ENCODE data around the gene RRP12.
"Not testable (repeated sequence)": the region's sequence is repeated elsewhere in the genome, so short reads cannot be mapped to it uniquely, and the experiment has no call there.

RRP12 gene

DNA sequence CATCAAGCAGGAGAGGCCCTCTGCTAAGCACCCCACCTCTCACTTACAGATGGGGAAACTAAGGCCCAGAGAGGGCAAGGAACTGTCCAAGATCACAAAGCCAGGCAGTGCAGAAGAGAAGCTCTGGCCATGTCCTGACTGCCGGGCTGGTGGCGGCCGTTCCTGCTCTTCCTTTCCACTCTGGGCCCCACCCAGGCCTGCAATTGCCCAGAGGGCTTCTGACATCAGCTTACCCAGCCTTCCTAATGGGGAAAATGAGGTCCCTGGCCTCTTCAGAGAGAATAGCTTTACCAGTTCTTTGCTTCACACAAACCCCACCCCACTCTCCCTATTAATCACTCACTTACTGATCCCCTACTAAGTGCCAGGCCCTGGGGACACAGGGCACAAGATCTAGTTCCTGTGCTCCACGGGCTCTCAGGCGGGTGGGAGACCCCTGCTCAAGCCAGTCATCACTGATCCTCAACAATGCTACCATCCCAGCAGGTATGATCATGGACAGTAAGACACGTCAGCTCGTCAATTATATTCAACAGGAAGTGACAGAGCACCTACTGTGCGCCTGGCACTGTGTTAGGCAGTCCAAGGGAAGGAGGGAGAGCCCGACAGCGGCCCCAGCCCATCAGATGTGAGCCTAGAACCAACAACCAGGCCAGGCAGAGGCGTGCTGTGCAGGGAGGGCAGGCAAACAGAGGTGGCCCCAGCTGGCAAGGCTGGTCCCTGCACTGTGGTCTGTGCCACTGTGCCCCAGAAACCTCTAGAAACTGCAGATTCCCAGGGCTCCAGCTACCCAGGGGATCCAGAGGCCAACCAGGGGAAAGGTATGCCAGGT lies 40.2 kb downstream of the RRP12 start:
- Histone ChIP-seq H3K4me3 (ENCODE audit: low read length in 2 of 2) (no peak overlapping the region), H3K9ac (ENCODE audit: low read depth in 1 of 2, low read length in 2 of 2) (no peak overlapping the region), H3K36me3 (ENCODE audit: control insufficient read depth in 2 of 2, insufficient read depth in 2 of 2, low read length in 2 of 2) (peaks cover 8 to 35% of the 10 kb centered on the region in 2 donors)

DNA sequence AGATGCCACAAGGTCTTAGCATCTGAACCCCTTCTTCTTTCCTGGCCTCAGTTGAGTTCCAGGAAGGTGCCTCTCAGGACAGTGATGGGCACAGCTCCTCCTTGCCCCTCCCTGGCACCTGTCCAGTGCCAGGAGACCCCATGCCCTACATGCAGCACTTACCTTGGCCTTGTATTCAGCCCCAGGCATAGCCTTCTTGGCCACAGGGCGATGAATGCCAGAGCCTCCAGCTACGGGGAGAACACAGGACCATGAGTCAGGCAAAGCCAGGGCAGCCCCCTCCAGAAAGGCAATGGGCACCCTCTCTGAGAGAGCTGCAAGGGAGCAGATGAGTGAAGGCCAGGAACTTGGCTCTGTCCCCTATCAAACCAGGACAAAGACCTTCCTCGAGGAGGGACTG lies 42.4 kb downstream of the RRP12 start:
- H3K4me1 ChIP-seq (ENCODE audit: control insufficient read depth in 2 of 2, insufficient read depth in 2 of 2, low read length in 2 of 2), result peaks cover 0 to 2% of the 10 kb centered on the region in 2 donors
- no peak overlapping the region for H3K9ac ChIP-seq (ENCODE audit: low read depth in 1 of 2, low read length in 2 of 2)
- no peaks in the 10 kb centered on the region for H3K9me3 ChIP-seq (ENCODE audit: control insufficient read depth in 2 of 2, low read length in 2 of 2)
- no peaks in the 10 kb centered on the region for H3K27me3 ChIP-seq (ENCODE audit: control insufficient read depth in 2 of 2, insufficient read depth in 2 of 2, low read length in 2 of 2)
- no peak overlapping the region for H3K27ac ChIP-seq (ENCODE audit: low read depth in 2 of 2, low read length in 2 of 2)
- no peak overlapping the region for H3K4me3 ChIP-seq (ENCODE audit: low read length in 2 of 2)
- H3K36me3 ChIP-seq (ENCODE audit: control insufficient read depth in 2 of 2, insufficient read depth in 2 of 2, low read length in 2 of 2), result peaks cover 8 to 33% of the 10 kb centered on the region in 2 donors

More for the DNA sequence above, 40.2 kb downstream of the RRP12 start:
- no peaks in the 10 kb centered on the region for H3K4me1 ChIP-seq (ENCODE audit: control insufficient read depth in 2 of 2, insufficient read depth in 2 of 2, low read length in 2 of 2)
- no peaks in the 10 kb centered on the region for H3K9me3 ChIP-seq (ENCODE audit: control insufficient read depth in 2 of 2, low read length in 2 of 2)
- H3K27me3 ChIP-seq (ENCODE audit: control insufficient read depth in 2 of 2, insufficient read depth in 2 of 2, low read length in 2 of 2), result no peaks in the 10 kb centered on the region
- no peak overlapping the region for H3K27ac ChIP-seq (ENCODE audit: low read depth in 2 of 2, low read length in 2 of 2)

DNA sequence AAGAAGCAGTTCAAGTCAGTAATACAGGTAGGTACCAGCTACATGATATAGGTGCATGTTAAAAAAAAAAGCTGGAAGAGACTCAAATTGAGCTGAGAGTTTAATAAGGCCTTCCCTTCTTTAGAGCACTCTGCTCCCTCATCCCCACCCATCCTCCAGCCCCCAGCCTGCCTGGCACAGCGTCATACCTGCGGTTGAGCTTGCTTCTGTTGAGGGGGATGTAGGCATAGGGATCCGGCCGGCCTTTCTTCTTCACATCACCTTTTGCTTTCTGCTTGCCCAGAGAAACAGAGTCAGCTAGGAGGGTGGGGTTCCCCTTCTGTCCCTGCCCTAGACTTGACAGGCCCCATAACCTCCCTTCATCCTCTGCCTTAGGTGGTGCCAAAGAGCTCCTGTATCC lies 42.8 kb downstream of the RRP12 start:
- Histone ChIP-seq H3K27ac (ENCODE audit: low read depth in 2 of 2, low read length in 2 of 2) (no peak overlapping the region), H3K36me3 (ENCODE audit: control insufficient read depth in 2 of 2, insufficient read depth in 2 of 2, low read length in 2 of 2) (peaks cover 8 to 29% of the 10 kb centered on the region in 2 donors), H3K27me3 (ENCODE audit: control insufficient read depth in 2 of 2, insufficient read depth in 2 of 2, low read length in 2 of 2) (no peaks in the 10 kb centered on the region), H3K9me3 (ENCODE audit: control insufficient read depth in 2 of 2, low read length in 2 of 2) (no peaks in the 10 kb centered on the region), H3K4me3 (ENCODE audit: low read length in 2 of 2) (no peak overlapping the region), H3K4me1 (ENCODE audit: control insufficient read depth in 2 of 2, insufficient read depth in 2 of 2, low read length in 2 of 2) (peaks cover 0 to 2% of the 10 kb centered on the region in 2 donors), H3K9ac (ENCODE audit: low read depth in 1 of 2, low read length in 2 of 2) (no peak overlapping the region)

DNA sequence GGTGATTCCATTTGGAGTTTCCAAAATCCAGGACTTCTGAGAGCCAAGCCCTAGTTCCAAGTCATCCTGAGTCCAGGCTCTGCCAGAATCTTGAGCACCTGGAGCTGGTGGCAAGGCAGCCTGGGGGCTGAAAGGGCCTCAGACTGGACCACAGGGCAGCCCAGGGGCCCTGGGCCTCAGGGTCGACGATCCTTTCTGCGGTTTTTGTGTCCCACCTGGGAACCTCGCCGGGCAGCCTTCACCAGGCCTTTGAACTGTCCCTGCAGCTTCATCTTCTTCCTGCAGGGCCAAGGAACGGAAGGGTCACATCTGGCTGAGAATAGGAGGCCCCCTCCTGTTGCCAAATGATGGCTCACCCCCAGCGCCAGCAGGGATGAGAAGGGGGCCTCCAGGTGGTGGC lies 44.2 kb downstream of the RRP12 start:
- H3K9me3 ChIP-seq (ENCODE audit: control insufficient read depth in 2 of 2, low read length in 2 of 2), result no peaks in the 10 kb centered on the region
- no peak overlapping the region for H3K27ac ChIP-seq (ENCODE audit: low read depth in 2 of 2, low read length in 2 of 2)
- peaks cover 8 to 24% of the 10 kb centered on the region in 2 donors for H3K36me3 ChIP-seq (ENCODE audit: control insufficient read depth in 2 of 2, insufficient read depth in 2 of 2, low read length in 2 of 2)
- H3K4me3 ChIP-seq (ENCODE audit: low read length in 2 of 2), result no peak overlapping the region
- H3K9ac ChIP-seq (ENCODE audit: low read depth in 1 of 2, low read length in 2 of 2), result no peak overlapping the region
- no peaks in the 10 kb centered on the region for H3K27me3 ChIP-seq (ENCODE audit: control insufficient read depth in 2 of 2, insufficient read depth in 2 of 2, low read length in 2 of 2)
- peaks cover 0 to 2% of the 10 kb centered on the region in 2 donors for H3K4me1 ChIP-seq (ENCODE audit: control insufficient read depth in 2 of 2, insufficient read depth in 2 of 2, low read length in 2 of 2)

DNA sequence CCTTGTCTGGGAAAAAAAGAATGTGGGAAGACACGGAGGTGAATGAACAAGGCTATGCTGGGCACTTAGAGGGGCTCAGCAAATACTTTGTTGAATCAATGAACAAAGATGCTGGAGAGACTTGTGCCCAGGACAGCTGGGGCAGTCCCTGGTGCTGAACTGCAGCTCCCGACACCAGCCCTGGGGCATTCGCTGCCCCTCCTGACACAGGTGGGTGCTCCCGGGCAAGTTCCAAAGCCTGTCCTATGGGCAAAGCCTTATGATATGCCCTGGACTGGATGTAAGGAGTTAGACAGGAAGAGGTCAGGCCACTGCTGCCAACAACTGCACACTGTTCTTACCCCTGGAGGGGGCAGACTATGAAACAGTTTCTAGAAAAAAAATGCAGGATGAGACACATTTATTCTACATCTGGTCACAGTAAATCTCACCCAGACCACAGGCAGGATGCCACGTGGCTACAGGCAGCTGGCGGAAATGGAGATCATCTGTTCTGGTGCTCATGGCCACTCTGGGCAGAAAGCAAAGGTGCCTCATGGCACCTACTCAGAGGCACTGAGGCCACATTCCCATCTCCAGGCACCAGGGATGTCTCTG lies 44.7 kb downstream of the RRP12 start:
- Histone ChIP-seq H3K27ac (ENCODE audit: low read depth in 2 of 2, low read length in 2 of 2) (no peak overlapping the region), H3K27me3 (ENCODE audit: control insufficient read depth in 2 of 2, insufficient read depth in 2 of 2, low read length in 2 of 2) (no peaks in the 10 kb centered on the region), H3K9me3 (ENCODE audit: control insufficient read depth in 2 of 2, low read length in 2 of 2) (no peaks in the 10 kb centered on the region), H3K9ac (ENCODE audit: low read depth in 1 of 2, low read length in 2 of 2) (no peak overlapping the region), H3K4me3 (ENCODE audit: low read length in 2 of 2) (no peak overlapping the region), H3K4me1 (ENCODE audit: control insufficient read depth in 2 of 2, insufficient read depth in 2 of 2, low read length in 2 of 2) (peaks cover 0 to 2% of the 10 kb centered on the region in 2 donors), H3K36me3 (ENCODE audit: control insufficient read depth in 2 of 2, insufficient read depth in 2 of 2, low read length in 2 of 2) (peaks cover 8 to 24% of the 10 kb centered on the region in 2 donors)

DNA sequence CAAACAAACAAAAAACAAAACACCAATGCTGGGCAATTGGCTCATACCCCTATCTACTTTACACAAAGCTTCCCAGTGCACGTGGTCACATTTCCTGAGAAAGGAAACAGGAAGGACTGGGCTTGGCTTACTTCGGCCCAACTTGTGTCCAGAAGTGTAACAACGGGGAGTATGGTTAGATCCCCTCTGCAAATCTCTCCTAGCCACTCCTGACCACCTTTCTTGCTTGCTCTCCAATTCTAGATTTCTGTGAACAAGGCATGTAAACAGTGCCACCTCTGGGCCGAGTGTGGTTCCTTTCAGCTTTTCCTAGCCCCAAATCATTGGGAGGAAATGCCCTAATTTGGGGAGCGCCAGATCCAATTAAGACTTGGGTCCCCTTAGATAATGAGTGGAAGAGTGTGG lies 45.6 kb downstream of the RRP12 start:
- H3K27ac ChIP-seq (ENCODE audit: low read depth in 2 of 2, low read length in 2 of 2), result no peak overlapping the region
- H3K9ac ChIP-seq (ENCODE audit: low read depth in 1 of 2, low read length in 2 of 2), result no peak overlapping the region
- no peaks in the 10 kb centered on the region for H3K27me3 ChIP-seq (ENCODE audit: control insufficient read depth in 2 of 2, insufficient read depth in 2 of 2, low read length in 2 of 2)
- no peaks in the 10 kb centered on the region for H3K9me3 ChIP-seq (ENCODE audit: control insufficient read depth in 2 of 2, low read length in 2 of 2)
- no peak overlapping the region for H3K4me3 ChIP-seq (ENCODE audit: low read length in 2 of 2)
- peaks cover 8 to 20% of the 10 kb centered on the region in 2 donors for H3K36me3 ChIP-seq (ENCODE audit: control insufficient read depth in 2 of 2, insufficient read depth in 2 of 2, low read length in 2 of 2)
- H3K4me1 ChIP-seq (ENCODE audit: control insufficient read depth in 2 of 2, insufficient read depth in 2 of 2, low read length in 2 of 2), result peaks cover under 1 to 4% of the 10 kb centered on the region in 2 donors

DNA sequence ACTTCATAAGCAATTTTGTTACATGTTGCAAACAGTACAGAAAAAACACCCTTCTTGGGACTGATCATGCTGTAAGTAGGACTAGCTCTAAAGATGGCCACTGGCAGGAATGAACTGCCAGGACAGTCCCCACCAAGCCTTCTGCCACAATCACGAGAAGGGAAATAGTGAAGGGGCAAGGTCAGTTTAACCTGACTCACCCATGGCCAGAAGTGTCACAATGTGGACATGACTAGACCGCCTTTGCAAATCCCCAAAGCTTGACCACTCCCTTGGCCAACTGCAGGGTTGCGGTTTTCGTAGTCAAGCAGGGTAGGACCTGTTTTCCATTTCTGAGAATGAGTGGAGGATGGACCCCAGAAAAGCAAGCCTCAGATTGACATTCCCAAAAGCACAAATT lies 47.2 kb downstream of the RRP12 start:
- Histone ChIP-seq H3K27ac (ENCODE audit: low read depth in 2 of 2, low read length in 2 of 2) (no peak overlapping the region), H3K9me3 (ENCODE audit: control insufficient read depth in 2 of 2, low read length in 2 of 2) (no peaks in the 10 kb centered on the region), H3K4me3 (ENCODE audit: low read length in 2 of 2) (no peak overlapping the region), H3K4me1 (ENCODE audit: control insufficient read depth in 2 of 2, insufficient read depth in 2 of 2, low read length in 2 of 2) (peaks cover 11 to 12% of the 10 kb centered on the region in 2 donors), H3K27me3 (ENCODE audit: control insufficient read depth in 2 of 2, insufficient read depth in 2 of 2, low read length in 2 of 2) (no peaks in the 10 kb centered on the region), H3K36me3 (ENCODE audit: control insufficient read depth in 2 of 2, insufficient read depth in 2 of 2, low read length in 2 of 2) (peaks cover 4 to 12% of the 10 kb centered on the region in 2 donors), H3K9ac (ENCODE audit: low read depth in 1 of 2, low read length in 2 of 2) (no peak overlapping the region)

DNA sequence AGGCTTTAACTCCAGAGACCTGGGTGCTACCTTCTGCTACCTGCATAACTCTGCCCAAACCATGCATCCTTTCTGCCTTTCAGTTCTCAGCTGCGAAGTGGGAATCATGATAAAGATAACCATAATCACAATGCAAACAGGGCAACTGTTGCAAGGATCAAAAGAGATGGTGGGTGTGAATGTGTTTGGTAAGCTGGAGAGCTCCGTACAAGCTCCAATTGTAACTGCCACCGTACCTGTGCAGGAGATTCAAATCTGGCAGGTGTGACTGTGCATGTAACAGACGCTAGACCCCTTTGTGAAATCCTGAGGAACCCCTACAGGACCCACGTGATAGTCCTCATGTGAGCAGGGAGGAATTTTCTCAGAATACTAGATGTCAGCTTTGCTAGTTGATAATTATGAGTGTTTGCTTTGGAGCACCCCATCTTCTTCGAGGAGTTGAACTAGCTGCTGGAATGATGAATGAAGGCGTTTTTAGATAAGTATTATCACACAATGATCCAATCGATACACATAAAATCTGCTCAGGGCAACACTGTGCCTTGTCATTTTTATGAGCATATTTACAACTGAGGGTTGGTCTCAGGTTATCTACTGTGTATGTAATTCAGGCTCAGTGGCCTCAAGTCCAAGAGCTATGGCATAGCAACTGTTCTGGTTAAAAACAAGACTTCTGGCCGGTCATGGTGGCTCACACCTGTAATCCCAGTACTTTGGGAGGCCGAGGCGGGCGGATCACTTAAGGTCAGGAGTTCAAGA lies 51.2 kb downstream of the RRP12 start:
- H3K9me3 ChIP-seq (ENCODE audit: control insufficient read depth in 2 of 2, low read length in 2 of 2), result no peaks in the 10 kb centered on the region
- peak overlapping the region in 1 of 2 donors; percentile 10 for H3K9ac ChIP-seq (ENCODE audit: low read depth in 1 of 2, low read length in 2 of 2)
- H3K27ac ChIP-seq (ENCODE audit: low read depth in 2 of 2, low read length in 2 of 2), result peak overlapping the region in 1 of 2 donors; percentile 29
- peaks cover 0 to 2% of the 10 kb centered on the region in 2 donors for H3K36me3 ChIP-seq (ENCODE audit: control insufficient read depth in 2 of 2, insufficient read depth in 2 of 2, low read length in 2 of 2)
- peaks cover 9 to 12% of the 10 kb centered on the region in 2 donors for H3K4me1 ChIP-seq (ENCODE audit: control insufficient read depth in 2 of 2, insufficient read depth in 2 of 2, low read length in 2 of 2)
- H3K27me3 ChIP-seq (ENCODE audit: control insufficient read depth in 2 of 2, insufficient read depth in 2 of 2, low read length in 2 of 2), result no peaks in the 10 kb centered on the region
- peak overlapping the region in 1 of 2 donors; percentile 0 for H3K4me3 ChIP-seq (ENCODE audit: low read length in 2 of 2)

DNA sequence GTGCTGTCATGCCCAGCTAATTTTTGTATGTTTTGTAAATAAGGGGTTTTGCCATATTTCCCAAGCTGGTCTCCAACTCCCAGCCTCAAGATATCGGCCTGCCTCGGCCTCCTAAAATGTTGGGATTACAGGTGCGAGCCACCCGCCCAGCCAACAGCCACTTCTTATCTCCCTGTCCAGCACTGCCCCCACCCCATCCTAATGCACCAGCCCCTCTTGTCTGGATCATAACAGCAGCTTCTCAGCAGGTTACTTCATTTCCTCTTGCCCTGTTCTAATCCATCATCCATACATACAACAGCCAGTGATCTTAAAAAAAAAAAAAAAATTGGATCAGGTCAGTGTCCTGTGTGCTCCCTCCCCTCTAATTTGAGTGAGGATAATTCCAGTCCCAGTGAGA lies 53.8 kb downstream of the RRP12 start:
- no peaks in the 10 kb centered on the region for H3K36me3 ChIP-seq (ENCODE audit: control insufficient read depth in 2 of 2, insufficient read depth in 2 of 2, low read length in 2 of 2)
- H3K4me1 ChIP-seq (ENCODE audit: control insufficient read depth in 2 of 2, insufficient read depth in 2 of 2, low read length in 2 of 2), result peaks cover 9 to 12% of the 10 kb centered on the region in 2 donors
- H3K9me3 ChIP-seq (ENCODE audit: control insufficient read depth in 2 of 2, low read length in 2 of 2), result no peaks in the 10 kb centered on the region
- no peak overlapping the region for H3K4me3 ChIP-seq (ENCODE audit: low read length in 2 of 2)
- H3K9ac ChIP-seq (ENCODE audit: low read depth in 1 of 2, low read length in 2 of 2), result no peak overlapping the region
- no peak overlapping the region for H3K27ac ChIP-seq (ENCODE audit: low read depth in 2 of 2, low read length in 2 of 2)
- H3K27me3 ChIP-seq (ENCODE audit: control insufficient read depth in 2 of 2, insufficient read depth in 2 of 2, low read length in 2 of 2), result no peaks in the 10 kb centered on the region

DNA sequence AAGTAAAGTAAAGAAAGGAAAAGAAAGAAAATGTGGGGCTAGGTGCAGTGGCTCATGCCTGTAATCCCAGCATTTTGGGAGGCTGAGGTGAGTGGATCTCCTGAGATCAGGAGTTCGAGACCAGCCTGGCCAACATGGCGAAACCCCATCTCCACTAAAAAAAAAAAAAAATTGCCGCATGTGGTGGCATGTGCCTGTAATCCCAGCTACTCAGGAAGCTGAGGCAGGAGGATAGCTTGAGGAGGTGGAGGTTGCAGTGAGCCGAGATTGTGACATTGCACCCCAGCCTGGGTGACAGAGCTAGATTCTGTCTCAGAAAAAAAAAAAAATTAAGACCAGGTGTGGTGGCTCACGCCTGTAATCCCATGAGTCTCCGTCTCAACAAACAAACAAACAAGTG lies 57.5 kb downstream of the RRP12 start:
- not testable (repeated sequence) for H3K27ac ChIP-seq (ENCODE audit: low read depth in 2 of 2, low read length in 2 of 2); H3K4me3 ChIP-seq (ENCODE audit: low read length in 2 of 2); H3K9me3 ChIP-seq (ENCODE audit: control insufficient read depth in 2 of 2, low read length in 2 of 2); H3K27me3 ChIP-seq (ENCODE audit: control insufficient read depth in 2 of 2, insufficient read depth in 2 of 2, low read length in 2 of 2); H3K4me1 ChIP-seq (ENCODE audit: control insufficient read depth in 2 of 2, insufficient read depth in 2 of 2, low read length in 2 of 2); H3K36me3 ChIP-seq (ENCODE audit: control insufficient read depth in 2 of 2, insufficient read depth in 2 of 2, low read length in 2 of 2); H3K9ac ChIP-seq (ENCODE audit: low read depth in 1 of 2, low read length in 2 of 2)
